Fibroblast of lung (primary cell): ENCODE results near the gene MT1B.

Experiments
- EZH2 ChIP-seq: IDR thresholded peaks from 2 replicates; pipeline ENCODE4 v1.5.1; 2012; ENCODE audit warnings: low read length, control low read depth, mild to moderate bottlenecking; ENCODE audit errors: missing control alignments
- TF ChIP-seq, protein P1 (sequence below), 2 donors: IDR thresholded peaks in 1 of 2; conservative IDR thresholded peaks in 1 of 2; 1 replicate in 1 of 2; 2 replicates in 1 of 2; pipeline ENCODE4 v1.5.1; 2011 to 2012; ENCODE audit warnings: low read length in 2 of 2, control low read depth in 1 of 2, inconsistent platforms in 1 of 2, low read depth in 1 of 2, mild to moderate bottlenecking in 1 of 2

DNA sequence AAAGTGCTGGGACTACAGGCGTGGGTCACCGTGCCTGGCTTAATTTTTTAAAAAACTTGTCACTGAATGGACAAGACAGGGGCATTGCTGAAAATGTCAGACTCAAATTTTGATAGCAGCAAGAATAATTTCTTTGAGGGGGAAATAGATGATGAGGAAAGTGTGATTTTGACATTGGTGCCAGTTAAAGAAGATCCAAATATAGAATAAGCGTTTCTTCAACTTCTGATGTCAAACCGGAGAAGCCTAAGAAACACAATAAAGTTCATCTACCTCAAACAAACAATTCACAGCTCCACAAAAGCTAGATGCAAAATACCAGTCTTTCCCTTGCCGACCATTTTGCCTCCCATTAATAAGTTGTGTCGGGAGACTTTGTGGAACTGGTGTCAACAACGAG is 35.1 kb downstream of the MT1B start:
- TF ChIP-seq, protein P1, sequence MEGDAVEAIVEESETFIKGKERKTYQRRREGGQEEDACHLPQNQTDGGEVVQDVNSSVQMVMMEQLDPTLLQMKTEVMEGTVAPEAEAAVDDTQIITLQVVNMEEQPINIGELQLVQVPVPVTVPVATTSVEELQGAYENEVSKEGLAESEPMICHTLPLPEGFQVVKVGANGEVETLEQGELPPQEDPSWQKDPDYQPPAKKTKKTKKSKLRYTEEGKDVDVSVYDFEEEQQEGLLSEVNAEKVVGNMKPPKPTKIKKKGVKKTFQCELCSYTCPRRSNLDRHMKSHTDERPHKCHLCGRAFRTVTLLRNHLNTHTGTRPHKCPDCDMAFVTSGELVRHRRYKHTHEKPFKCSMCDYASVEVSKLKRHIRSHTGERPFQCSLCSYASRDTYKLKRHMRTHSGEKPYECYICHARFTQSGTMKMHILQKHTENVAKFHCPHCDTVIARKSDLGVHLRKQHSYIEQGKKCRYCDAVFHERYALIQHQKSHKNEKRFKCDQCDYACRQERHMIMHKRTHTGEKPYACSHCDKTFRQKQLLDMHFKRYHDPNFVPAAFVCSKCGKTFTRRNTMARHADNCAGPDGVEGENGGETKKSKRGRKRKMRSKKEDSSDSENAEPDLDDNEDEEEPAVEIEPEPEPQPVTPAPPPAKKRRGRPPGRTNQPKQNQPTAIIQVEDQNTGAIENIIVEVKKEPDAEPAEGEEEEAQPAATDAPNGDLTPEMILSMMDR (conservative IDR thresholded peaks at IDR 0.05 in 1 of 2, IDR thresholded peaks at IDR 0.05 in 1 of 2; ENCODE audit: low read depth in 1 of 2, low read length in 2 of 2): no peak
- TF ChIP-seq EZH2: no peak
